HepG2 (cell line): ENCODE data around the gene PRKCZ. TPM values are rescaled to one million over a fixed set of nuclear protein-coding genes. Genes with fewer than 3 reads are reported as not detected.
A peak's percentile ranks its signal among the peaks of the same experiment; 100 is the strongest.

ENCODE experiments used
- FLYWCH1 ChIP-seq: sonication (generic); formaldehyde crosslinking; IDR thresholded peaks from 2 replicates; pipeline ENCODE4 v1.8.1; 2023; ENCODE audit warnings: mild to moderate bottlenecking, missing genetic modification reagents
- GTF3A ChIP-seq: sonication (generic); formaldehyde crosslinking; conservative IDR thresholded peaks from 2 replicates; pipeline ENCODE4 v1.4.0; 2020; ENCODE audit warnings: mild to moderate bottlenecking, missing genetic modification reagents
- HCFC1 ChIP-seq: fragments of 150-350 bp; IDR thresholded peaks from 2 replicates; pipeline ENCODE4 v1.6.1; 2014; ENCODE audit warnings: low read depth, low read length
- HES4 ChIP-seq: sonication (generic); formaldehyde crosslinking; IDR thresholded peaks from 2 replicates; pipeline ENCODE4 v1.9.0; 2021; ENCODE audit warnings: mild to moderate bottlenecking, missing genetic modification reagents, borderline replicate concordance
- MBD4 ChIP-seq: IDR thresholded peaks from 2 replicates; pipeline ENCODE4 v1.6.1; 2012; ENCODE audit warnings: low read length, inconsistent platforms, borderline replicate concordance
- MYC ChIP-seq: sonication (generic); formaldehyde crosslinking; IDR thresholded peaks from 2 replicates; pipeline ENCODE4 v1.9.0; 2021; ENCODE audit warnings: missing genetic modification reagents, borderline replicate concordance
- NFIC ChIP-seq: IDR thresholded peaks from 2 replicates; pipeline ENCODE4 v1.6.1; 2012; ENCODE audit warnings: mild to moderate bottlenecking, low read length, inconsistent platforms
- PHF21A ChIP-seq: sonication (generic); formaldehyde crosslinking; IDR thresholded peaks from 2 replicates; pipeline ENCODE4 v1.5.0; 2020; ENCODE audit warnings: mild to moderate bottlenecking, missing genetic modification reagents
- RARA ChIP-seq: IDR thresholded peaks from 2 replicates; pipeline ENCODE4 v1.6.1; 2016; ENCODE audit warnings: missing genetic modification reagents, missing compliant biosample characterization
- RNF2 ChIP-seq: fragments of 450-650 bp; conservative IDR thresholded peaks from 2 replicates; pipeline ENCODE4 v1.6.1; 2016; ENCODE audit warnings: low read depth
- SALL1 ChIP-seq: sonication (generic); formaldehyde crosslinking; IDR thresholded peaks from 2 replicates; pipeline ENCODE4 v1.8.0; 2022; ENCODE audit warnings: mild to moderate bottlenecking, missing genetic modification reagents
- SMARCC2 ChIP-seq: fragments of 450-650 bp; IDR thresholded peaks from 2 replicates; pipeline ENCODE4 v1.6.1; 2017; ENCODE audit warnings: antibody characterized with exemption, mild to moderate bottlenecking
- TBX2 ChIP-seq: sonication (generic); formaldehyde crosslinking; IDR thresholded peaks from 2 replicates; pipeline ENCODE4 v1.5.0; 2020; ENCODE audit warnings: missing genetic modification reagents, mild to moderate bottlenecking, borderline replicate concordance
- ZBTB38 ChIP-seq: sonication (generic); formaldehyde crosslinking; IDR thresholded peaks from 2 replicates; pipeline ENCODE4 v1.5.1; 2020; ENCODE audit warnings: mild to moderate bottlenecking, missing genetic modification reagents
- ZFY ChIP-seq: sonication (generic); formaldehyde crosslinking; IDR thresholded peaks from 2 replicates; pipeline ENCODE4 v1.4.0; 2020; ENCODE audit warnings: missing genetic modification reagents
- ZNF773 ChIP-seq: sonication (generic); formaldehyde crosslinking; IDR thresholded peaks from 2 replicates; pipeline ENCODE4 v1.4.0; 2020; ENCODE audit warnings: missing genetic modification reagents, borderline replicate concordance
- ZNF775 ChIP-seq: sonication (generic); formaldehyde crosslinking; IDR thresholded peaks from 2 replicates; pipeline ENCODE4 v1.4.0; 2020; ENCODE audit warnings: missing genetic modification reagents, mild to moderate bottlenecking, moderate library complexity, borderline replicate concordance
- ZNF816 ChIP-seq: sonication (generic); formaldehyde crosslinking; IDR thresholded peaks from 2 replicates; pipeline ENCODE4 v1.8.0; 2022; ENCODE audit warnings: missing genetic modification reagents, mild to moderate bottlenecking, borderline replicate concordance
- polyA plus RNA-seq, 8 experiments: library from polyadenylated mRNA; depleted of rRNA in 3 of 8; stranded (reverse) in 7 of 8; unstranded in 1 of 8; fragments of >200 nt; fragmentation: Illumina TruSeq in 4 of 8; extraction: Trizol in 4 of 8; gene quantifications; 2 replicates each; pipeline versions ENCODE4 v1.2.1 to v1.2.3, GENCODE V29; 2011 to 2016; ENCODE audit warnings: low read depth in 4 of 8, missing spikeins in 1 of 8, mixed read lengths in 1 of 8; ENCODE audit not compliant: insufficient read depth in 1 of 8
- total RNA-seq, 5 experiments: library from RNA; depleted of rRNA; stranded (reverse); fragments of >200 nt; fragmentation: Illumina TruSeq; extraction: Trizol; gene quantifications; 2 replicates each; pipeline ENCODE4 v1.2.3, GENCODE V29; 2016; ENCODE audit warnings: low read depth in 1 of 5
- TF ChIP-seq, protein P1 (sequence below): sonication (generic); formaldehyde crosslinking; IDR thresholded peaks from 2 replicates; pipeline ENCODE4 v1.9.0; 2022; ENCODE audit warnings: low read depth, missing genetic modification reagents
- TF ChIP-seq, protein P2 (sequence below): IDR thresholded peaks from 2 replicates; pipeline ENCODE4 v1.6.1; 2012; ENCODE audit warnings: inconsistent platforms
- TF ChIP-seq, protein P3 (sequence below): sonication (generic); formaldehyde crosslinking; IDR thresholded peaks from 2 replicates; pipeline ENCODE4 v1.8.1; 2023; ENCODE audit warnings: mild to moderate bottlenecking, missing genetic modification reagents, borderline replicate concordance
- TF ChIP-seq, protein P4 (sequence below): sonication (generic); formaldehyde crosslinking; IDR thresholded peaks from 2 replicates; pipeline ENCODE4 v1.8.0; 2022; ENCODE audit warnings: missing genetic modification reagents, mild to moderate bottlenecking, moderate library complexity, borderline replicate concordance
- TF ChIP-seq, protein P5 (sequence below): sonication (generic); formaldehyde crosslinking; IDR thresholded peaks from 2 replicates; pipeline ENCODE4 v1.8.0; 2022; ENCODE audit warnings: mild to moderate bottlenecking, missing genetic modification reagents
- TF ChIP-seq, protein P6 (sequence below): fragments of 450-650 bp; IDR thresholded peaks from 2 replicates; pipeline ENCODE4 v1.6.1; 2016

PRKCZ gene
- total and polyA plus RNA-seq, 2 of the 13 experiments (the other 11 are each of a cell fraction or from before 2014, with no cell fraction given): 34.7 to 85.2 TPM

DNA sequence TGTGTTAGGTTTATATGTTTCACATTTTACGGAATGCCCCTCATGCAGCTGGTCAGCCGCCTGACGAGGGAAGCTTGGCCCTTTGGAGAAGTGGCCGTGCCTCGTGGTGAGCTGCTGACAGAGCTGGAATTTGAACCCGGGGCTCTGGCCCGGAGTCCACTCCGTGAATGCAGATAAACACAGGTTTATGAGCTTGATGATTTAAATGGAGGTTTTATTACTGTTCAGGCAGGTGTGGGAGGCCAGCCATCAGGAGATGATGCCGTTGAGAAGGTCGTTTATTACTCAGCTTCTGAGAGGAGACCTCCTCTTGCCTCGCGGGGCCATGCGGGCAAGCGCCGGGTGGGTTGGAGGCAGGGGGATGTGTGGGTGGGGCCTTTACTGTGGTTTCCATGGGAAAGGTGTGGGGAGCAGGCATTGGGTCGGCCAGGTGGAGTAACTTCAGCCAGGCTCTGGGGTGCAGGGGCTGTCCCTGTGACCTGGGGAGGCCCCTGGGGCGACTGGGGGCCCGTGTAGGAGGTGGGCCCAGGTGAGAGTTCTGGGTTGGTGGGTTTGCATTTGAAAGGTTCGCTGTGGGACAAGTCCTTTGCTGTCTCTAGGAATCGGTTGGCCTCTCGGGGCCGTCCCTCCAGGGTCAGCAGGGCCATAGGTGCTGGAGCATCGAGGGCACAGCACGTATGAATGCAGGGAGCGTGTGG lies 22.0 kb downstream of the PRKCZ start (continued):
- TF ChIP-seq, protein P1, sequence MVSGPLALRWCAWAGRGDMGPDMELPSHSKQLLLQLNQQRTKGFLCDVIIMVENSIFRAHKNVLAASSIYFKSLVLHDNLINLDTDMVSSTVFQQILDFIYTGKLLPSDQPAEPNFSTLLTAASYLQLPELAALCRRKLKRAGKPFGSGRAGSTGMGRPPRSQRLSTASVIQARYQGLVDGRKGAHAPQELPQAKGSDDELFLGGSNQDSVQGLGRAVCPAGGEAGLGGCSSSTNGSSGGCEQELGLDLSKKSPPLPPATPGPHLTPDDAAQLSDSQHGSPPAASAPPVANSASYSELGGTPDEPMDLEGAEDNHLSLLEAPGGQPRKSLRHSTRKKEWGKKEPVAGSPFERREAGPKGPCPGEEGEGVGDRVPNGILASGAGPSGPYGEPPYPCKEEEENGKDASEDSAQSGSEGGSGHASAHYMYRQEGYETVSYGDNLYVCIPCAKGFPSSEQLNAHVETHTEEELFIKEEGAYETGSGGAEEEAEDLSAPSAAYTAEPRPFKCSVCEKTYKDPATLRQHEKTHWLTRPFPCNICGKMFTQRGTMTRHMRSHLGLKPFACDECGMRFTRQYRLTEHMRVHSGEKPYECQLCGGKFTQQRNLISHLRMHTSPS: no peak
- TF ChIP-seq HCFC1 (no peak), FLYWCH1 (CRISPR knock-in tag) (no peak), ZBTB38 (CRISPR knock-in tag) (peak; percentile 89; the same call in 1 of the 2 replicates), ZNF775 (CRISPR knock-in tag) (no peak), HES4 (CRISPR knock-in tag) (no peak), ZNF773 (CRISPR knock-in tag) (no peak), ZNF816 (CRISPR knock-in tag) (no peak), SMARCC2 (no peak), GTF3A (no peak), MBD4 (no peak), SALL1 (peak; percentile 41; the same call in 1 of the 2 replicates), PHF21A (CRISPR knock-in tag) (no peak), RARA (CRISPR knock-in tag) (0 out of 2 replicates have a peak, but pooled peaks have one; percentile 29), RNF2 (no peak), MYC (CRISPR knock-in tag) (peak; percentile 32; the same call in 1 of the 2 replicates), ZFY (no peak), TBX2 (CRISPR knock-in tag) (no peak), NFIC (no peak)
- TF ChIP-seq, protein P2, sequence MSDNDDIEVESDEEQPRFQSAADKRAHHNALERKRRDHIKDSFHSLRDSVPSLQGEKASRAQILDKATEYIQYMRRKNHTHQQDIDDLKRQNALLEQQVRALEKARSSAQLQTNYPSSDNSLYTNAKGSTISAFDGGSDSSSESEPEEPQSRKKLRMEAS: peak; percentile 64; the same call in 1 of the 2 replicates
- TF ChIP-seq, protein P3, sequence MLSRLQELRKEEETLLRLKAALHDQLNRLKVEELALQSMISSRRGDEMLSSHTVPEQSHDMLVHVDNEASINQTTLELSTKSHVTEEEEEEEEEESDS (CRISPR knock-in tag): no peak
- TF ChIP-seq, protein P4, sequence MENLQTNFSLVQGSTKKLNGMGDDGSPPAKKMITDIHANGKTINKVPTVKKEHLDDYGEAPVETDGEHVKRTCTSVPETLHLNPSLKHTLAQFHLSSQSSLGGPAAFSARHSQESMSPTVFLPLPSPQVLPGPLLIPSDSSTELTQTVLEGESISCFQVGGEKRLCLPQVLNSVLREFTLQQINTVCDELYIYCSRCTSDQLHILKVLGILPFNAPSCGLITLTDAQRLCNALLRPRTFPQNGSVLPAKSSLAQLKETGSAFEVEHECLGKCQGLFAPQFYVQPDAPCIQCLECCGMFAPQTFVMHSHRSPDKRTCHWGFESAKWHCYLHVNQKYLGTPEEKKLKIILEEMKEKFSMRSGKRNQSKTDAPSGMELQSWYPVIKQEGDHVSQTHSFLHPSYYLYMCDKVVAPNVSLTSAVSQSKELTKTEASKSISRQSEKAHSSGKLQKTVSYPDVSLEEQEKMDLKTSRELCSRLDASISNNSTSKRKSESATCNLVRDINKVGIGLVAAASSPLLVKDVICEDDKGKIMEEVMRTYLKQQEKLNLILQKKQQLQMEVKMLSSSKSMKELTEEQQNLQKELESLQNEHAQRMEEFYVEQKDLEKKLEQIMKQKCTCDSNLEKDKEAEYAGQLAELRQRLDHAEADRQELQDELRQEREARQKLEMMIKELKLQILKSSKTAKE (CRISPR knock-in tag): no peak
- TF ChIP-seq, protein P5, sequence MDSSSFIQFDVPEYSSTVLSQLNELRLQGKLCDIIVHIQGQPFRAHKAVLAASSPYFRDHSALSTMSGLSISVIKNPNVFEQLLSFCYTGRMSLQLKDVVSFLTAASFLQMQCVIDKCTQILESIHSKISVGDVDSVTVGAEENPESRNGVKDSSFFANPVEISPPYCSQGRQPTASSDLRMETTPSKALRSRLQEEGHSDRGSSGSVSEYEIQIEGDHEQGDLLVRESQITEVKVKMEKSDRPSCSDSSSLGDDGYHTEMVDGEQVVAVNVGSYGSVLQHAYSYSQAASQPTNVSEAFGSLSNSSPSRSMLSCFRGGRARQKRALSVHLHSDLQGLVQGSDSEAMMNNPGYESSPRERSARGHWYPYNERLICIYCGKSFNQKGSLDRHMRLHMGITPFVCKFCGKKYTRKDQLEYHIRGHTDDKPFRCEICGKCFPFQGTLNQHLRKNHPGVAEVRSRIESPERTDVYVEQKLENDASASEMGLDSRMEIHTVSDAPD (CRISPR knock-in tag): no peak
- TF ChIP-seq, protein P6, sequence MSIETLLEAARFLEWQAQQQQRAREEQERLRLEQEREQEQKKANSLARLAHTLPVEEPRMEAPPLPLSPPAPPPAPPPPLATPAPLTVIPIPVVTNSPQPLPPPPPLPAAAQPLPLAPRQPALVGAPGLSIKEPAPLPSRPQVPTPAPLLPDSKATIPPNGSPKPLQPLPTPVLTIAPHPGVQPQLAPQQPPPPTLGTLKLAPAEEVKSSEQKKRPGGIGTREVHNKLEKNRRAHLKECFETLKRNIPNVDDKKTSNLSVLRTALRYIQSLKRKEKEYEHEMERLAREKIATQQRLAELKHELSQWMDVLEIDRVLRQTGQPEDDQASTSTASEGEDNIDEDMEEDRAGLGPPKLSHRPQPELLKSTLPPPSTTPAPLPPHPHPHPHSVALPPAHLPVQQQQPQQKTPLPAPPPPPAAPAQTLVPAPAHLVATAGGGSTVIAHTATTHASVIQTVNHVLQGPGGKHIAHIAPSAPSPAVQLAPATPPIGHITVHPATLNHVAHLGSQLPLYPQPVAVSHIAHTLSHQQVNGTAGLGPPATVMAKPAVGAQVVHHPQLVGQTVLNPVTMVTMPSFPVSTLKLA: no peak
